HG03060 (cell line): Measurements from ENCODE around the gene FAM120A.

Experiments used
- ATAC-seq: cut with Tn5 transposase; IDR thresholded peaks from one replicate; pipeline ENCODE4 v1.9.1; 2021; ENCODE audit warnings: low read depth, moderate number of reproducible peaks; ENCODE audit not compliant: unreplicated experiment

FAM120A gene

GRCh38 chr9:93447655-93448054, 3.8 kb upstream of the FAM120A start:
- ATAC-seq = no peak

GRCh38 chr9:93451849-93452709, 594 bp downstream of the FAM120A start:
- ATAC-seq = no peak

- no peak for ATAC-seq
These were observed 1.2 kb downstream of the FAM120A start for GRCh38 chr9:93452710-93453046.

- ATAC-seq = peak; percentile 53
These were observed 1.8 kb downstream of the FAM120A start, which contains the start of gene FAM120AOS for GRCh38 chr9:93453047-93453914. FAM120AOS (minus strand) TSS chr9:93453581; CDS start chr9:93452709, 872 bp downstream.

GRCh38 chr9:93456022-93456421, 4.5 kb downstream of the FAM120A start:
- no peak for ATAC-seq

- no peak for ATAC-seq
These were observed 5.0 kb downstream of the FAM120A start for GRCh38 chr9:93456504-93456903.

GRCh38 chr9:93457006-93457405, 5.5 kb downstream of the FAM120A start:
- no peak for ATAC-seq

GRCh38 chr9:93458712-93459111, 7.2 kb downstream of the FAM120A start:
- no peak for ATAC-seq

GRCh38 chr9:93459432-93459847, 8.0 kb downstream of the FAM120A start:
- no peak for ATAC-seq

- no peak for ATAC-seq
These were observed 9.4 kb downstream of the FAM120A start for GRCh38 chr9:93460689-93461413.

GRCh38 chr9:93461414-93461743, 9.9 kb downstream of the FAM120A start:
- ATAC-seq = no peak

GRCh38 chr9:93461821-93462220, 10.3 kb downstream of the FAM120A start:
- no peak for ATAC-seq

GRCh38 chr9:93463638-93464248, 12.3 kb downstream of the FAM120A start:
- ATAC-seq = no peak

- no peak for ATAC-seq
These were observed 12.9 kb downstream of the FAM120A start for GRCh38 chr9:93464395-93464794.

GRCh38 chr9:93464876-93465275, 13.4 kb downstream of the FAM120A start:
- no peak for ATAC-seq

- ATAC-seq = no peak
These were observed 14.4 kb downstream of the FAM120A start for GRCh38 chr9:93465855-93466254.

- no peak for ATAC-seq
These were observed 15.1 kb downstream of the FAM120A start for GRCh38 chr9:93466416-93467061.

- no peak for ATAC-seq
These were observed 15.6 kb downstream of the FAM120A start for GRCh38 chr9:93467062-93467416.

- ATAC-seq = no peak
These were observed 16.0 kb downstream of the FAM120A start for GRCh38 chr9:93467462-93467861.
